GM23338 (cell line): ENCODE results near the gene DCAF5. TPM values are rescaled to one million over a fixed set of nuclear protein-coding genes. Genes with fewer than 3 reads are reported as not detected.

ENCODE experiments used
- ATAC-seq: fragments of 200-7000 bp; cut with Tn5 transposase; 3 replicates; pipeline ENCODE4 v1.9.1; 2020
- DNase-seq: peaks from one replicate; pipeline ENCODE4 v3.0.0-alpha.2; 2015; ENCODE audit warnings: low spot score
- H2AFZ ChIP-seq: fragments of 200-600 bp; sonication (generic); 2 replicates; pipeline ENCODE4 v1.8.0; 2016; ENCODE audit warnings: antibody characterized with exemption, mild to moderate bottlenecking, moderate library complexity
- H3F3A ChIP-seq: fragments of 200-600 bp; sonication (generic); replicated peaks from 2 replicates; pipeline ENCODE4 v1.8.0; 2017; ENCODE audit warnings: antibody characterized with exemption, mixed run types, low read depth
- H3K27ac ChIP-seq: fragments of 200-600 bp; sonication (generic); 2 replicates; pipeline ENCODE4 v1.6.1; 2016; ENCODE audit warnings: low read depth
- H3K27me3 ChIP-seq: fragments of 200-600 bp; sonication (generic); 2 replicates; pipeline ENCODE4 v1.8.0; 2016; ENCODE audit warnings: mild to moderate bottlenecking, mixed run types, moderate library complexity; ENCODE audit not compliant: insufficient read depth
- H3K36me3 ChIP-seq: fragments of 200-600 bp; sonication (generic); 2 replicates; pipeline ENCODE4 v1.8.0; 2016; ENCODE audit warnings: mild to moderate bottlenecking; ENCODE audit not compliant: insufficient read depth
- H3K4me1 ChIP-seq: fragments of 200-600 bp; sonication (generic); 2 replicates; pipeline ENCODE4 v1.8.0; 2016; ENCODE audit warnings: mild to moderate bottlenecking, moderate library complexity; ENCODE audit not compliant: insufficient read depth
- H3K4me2 ChIP-seq: fragments of 200-600 bp; sonication (generic); 2 replicates; pipeline ENCODE4 v1.7.1; 2017; ENCODE audit warnings: mixed run types
- H3K4me3 ChIP-seq: fragments of 200-600 bp; sonication (generic); 2 replicates; pipeline ENCODE4 v1.6.1; 2016; ENCODE audit warnings: mixed run types
- H3K79me2 ChIP-seq: fragments of 200-600 bp; sonication (generic); replicated peaks from 2 replicates; pipeline ENCODE4 v1.8.0; 2017; ENCODE audit warnings: mild to moderate bottlenecking; ENCODE audit not compliant: insufficient read depth
- H3K9me2 ChIP-seq: fragments of 200-600 bp; sonication (generic); 2 replicates; pipeline ENCODE4 v1.8.0; 2017; ENCODE audit not compliant: insufficient read depth
- H4K20me1 ChIP-seq: fragments of 200-600 bp; sonication (generic); replicated peaks from 2 replicates; pipeline ENCODE4 v1.8.0; 2017; ENCODE audit warnings: mild to moderate bottlenecking; ENCODE audit not compliant: insufficient read depth
- H3K27ac Mint-ChIP-seq: 2 replicates; pipeline ENCODE4 v1.8.0; 2020; ENCODE audit warnings: inconsistent platforms, mild to moderate bottlenecking, moderate library complexity, mixed read lengths
- H3K27me3 Mint-ChIP-seq: 3 replicates; pipeline ENCODE4 v1.8.0; 2022; ENCODE audit warnings: low read depth, mild to moderate bottlenecking, moderate library complexity, mixed read lengths, inconsistent platforms; ENCODE audit not compliant: insufficient read depth, poor library complexity
- H3K36me3 Mint-ChIP-seq: 3 replicates; pipeline ENCODE4 v1.8.0; 2021; ENCODE audit warnings: low read depth, mild to moderate bottlenecking, inconsistent platforms, moderate library complexity, mixed read lengths
- H3K4me1 Mint-ChIP-seq: 3 replicates; pipeline ENCODE4 v1.8.0; 2020; ENCODE audit warnings: mild to moderate bottlenecking, inconsistent platforms, mixed read lengths
- H3K4me3 Mint-ChIP-seq: 3 replicates; pipeline ENCODE4 v1.8.0; 2021; ENCODE audit warnings: moderate library complexity, mild to moderate bottlenecking, inconsistent platforms, mixed read lengths
- H3K9me3 Mint-ChIP-seq: 3 replicates; pipeline ENCODE4 v1.8.0; 2020; ENCODE audit warnings: moderate library complexity, mild to moderate bottlenecking, inconsistent platforms, mixed read lengths
- CREB1 ChIP-seq: fragments of 250-450 bp; sonication (Bioruptor Pico); IDR thresholded peaks from 2 replicates; pipeline ENCODE4 v1.5.0; 2020; ENCODE audit warnings: low read depth, mild to moderate bottlenecking, moderate library complexity
- EZH2 ChIP-seq: fragments of 200-600 bp; sonication (generic); IDR thresholded peaks from one replicate; pipeline ENCODE4 v1.8.0; 2017; ENCODE audit warnings: antibody characterized with exemption, mild to moderate bottlenecking, low read depth; ENCODE audit not compliant: unreplicated experiment
- EZH2phosphoT487 ChIP-seq: fragments of 200-600 bp; sonication (generic); IDR thresholded peaks from one replicate; pipeline ENCODE4 v1.8.1; 2018; ENCODE audit warnings: antibody characterized with exemption; ENCODE audit not compliant: unreplicated experiment
- JUNB ChIP-seq: IDR thresholded peaks from one replicate; pipeline ENCODE4 v1.6.1; 2016; ENCODE audit warnings: antibody characterized with exemption; ENCODE audit not compliant: unreplicated experiment
- NANOG ChIP-seq: IDR thresholded peaks from 2 replicates; pipeline ENCODE4 v1.6.1; 2016; ENCODE audit warnings: antibody characterized with exemption, borderline replicate concordance
- POLR2AphosphoS5 ChIP-seq: IDR thresholded peaks from 2 replicates; pipeline ENCODE4 v1.6.1; 2016; ENCODE audit warnings: antibody characterized with exemption, low read depth
- REST ChIP-seq: IDR thresholded peaks from one replicate; pipeline ENCODE4 v1.6.1; 2018; ENCODE audit warnings: antibody characterized with exemption; ENCODE audit not compliant: unreplicated experiment
- STAT1 ChIP-seq: IDR thresholded peaks from one replicate; pipeline ENCODE4 v1.6.1; 2016; ENCODE audit warnings: antibody characterized with exemption; ENCODE audit not compliant: unreplicated experiment
- ZNF114 ChIP-seq: fragments of 250-450 bp; sonication (Bioruptor Pico); IDR thresholded peaks from 2 replicates; pipeline ENCODE4 v1.5.0; 2020; ENCODE audit warnings: mild to moderate bottlenecking, moderate library complexity
- ZNF331 ChIP-seq: fragments of 250-450 bp; sonication (Bioruptor Pico); IDR thresholded peaks from 2 replicates; pipeline ENCODE4 v1.5.0; 2020; ENCODE audit warnings: low read depth, mild to moderate bottlenecking, moderate library complexity
- polyA plus RNA-seq: library from polyadenylated mRNA; unstranded; fragments of >200 nt; fragmentation: Nextera tagmentation; extraction: Ambion mirVana; gene quantifications from 2 replicates; pipeline ENCODE4 v1.2.1, GENCODE V29; 2016
- total RNA-seq: library from RNA; depleted of rRNA; stranded (reverse); fragments of >200 nt; shearing (Covaris generic); gene quantifications from 2 replicates; pipeline ENCODE4 v1.2.3, GENCODE V29; 2014
- TF ChIP-seq, protein P1 (sequence below): fragments of 250-450 bp; sonication (Bioruptor Pico); IDR thresholded peaks from 2 replicates; pipeline ENCODE4 v1.5.0; 2020; ENCODE audit warnings: mild to moderate bottlenecking, moderate library complexity
- TF ChIP-seq, protein P2 (sequence below), 2 experiments: fragments of 200-600 bp in 1 of 2; sonication (generic) in 1 of 2; conservative IDR thresholded peaks; 2 replicates each; pipeline versions ENCODE4 v1.5.1 to v1.6.1; 2016 to 2017; ENCODE audit warnings: antibody characterized with exemption in 2 of 2, low read depth in 2 of 2, mild to moderate bottlenecking in 2 of 2, moderate library complexity in 1 of 2

The DCAF5 gene
- total and polyA plus RNA-seq, 2 experiments from 2014 or later = 14.0 to 15.2 TPM

- TF ChIP-seq REST (no peak), ZNF331 (CRISPR knock-in tag) (no peak), NANOG (no peak), EZH2phosphoT487 (no peak)
These were observed 578 bp downstream of the DCAF5 start (continued) for GRCh38 chr14:69152181-69152901.

DNA sequence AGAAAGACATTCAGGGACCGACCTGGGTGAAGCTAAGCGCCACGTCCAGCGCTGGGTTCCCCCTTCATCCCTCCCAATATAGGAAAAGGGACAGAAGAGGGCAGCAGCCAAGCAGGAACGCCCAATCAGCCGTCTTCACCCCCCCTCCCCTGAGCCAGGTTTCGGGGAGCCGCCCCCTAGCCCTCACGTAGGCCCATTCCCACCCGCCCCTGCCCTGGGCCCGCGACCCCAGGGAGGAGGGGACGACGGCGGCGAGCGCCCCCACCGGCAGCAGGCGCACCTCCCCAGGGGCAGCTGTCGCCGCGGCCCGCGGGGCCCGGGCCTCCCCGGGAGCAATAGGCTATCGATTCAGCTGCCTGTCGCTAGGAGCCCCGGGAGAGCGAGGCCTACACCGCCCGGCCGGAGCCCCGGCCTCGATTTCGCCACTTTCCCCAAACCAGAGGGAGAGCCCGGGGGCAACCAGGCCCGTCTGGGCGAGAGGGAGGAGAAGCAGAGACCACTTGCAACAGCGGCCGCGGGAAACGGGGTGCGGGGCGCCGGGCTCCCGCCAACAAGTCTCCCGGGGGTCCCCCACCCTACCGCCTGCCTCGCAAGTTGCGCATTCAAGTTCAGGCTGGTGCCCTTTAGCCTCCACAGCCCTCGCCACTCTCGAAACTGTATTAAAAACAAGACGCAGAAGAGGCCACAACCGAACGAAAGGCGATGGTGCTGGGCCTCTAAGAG is 1.3 kb downstream of the DCAF5 start:
- H3K4me2 ChIP-seq = peak overlapping the region; percentile 99
- no peaks in the 10 kb centered on the region for H3K9me2 ChIP-seq
- peaks cover 26% of the 10 kb centered on the region for H3K4me1 Mint-ChIP-seq
- H3K4me3 ChIP-seq = peak overlapping the region; percentile 96
- H3K4me3 Mint-ChIP-seq = peak overlapping the region; percentile 89
- H3K27ac ChIP-seq = 0 out of 2 replicates have a peak overlapping the region, but pooled peaks have one; percentile 65
- ATAC-seq (peak; percentile 82), DNase-seq (peak; percentile 89)
- peaks cover 12% of the 10 kb centered on the region for H4K20me1 ChIP-seq
- peaks cover 43% of the 10 kb centered on the region for H3K79me2 ChIP-seq
- peaks cover 7% of the 10 kb centered on the region for H3K27me3 Mint-ChIP-seq
- H3K4me1 ChIP-seq = peaks cover 20% of the 10 kb centered on the region
- H3K36me3 Mint-ChIP-seq = peaks cover 5% of the 10 kb centered on the region; the same call in 2 of the 3 replicates
- H3K27ac Mint-ChIP-seq = peak overlapping the region; percentile 87
- peaks cover 20% of the 10 kb centered on the region for H3K27me3 ChIP-seq
- H3K9me3 Mint-ChIP-seq = no peaks in the 10 kb centered on the region; the same call in 2 of the 3 replicates
- H3F3A ChIP-seq = peaks cover 6% of the 10 kb centered on the region
- peak overlapping the region; percentile 90 for H2AFZ ChIP-seq
- H3K36me3 ChIP-seq = no peaks in the 10 kb centered on the region
- TF ChIP-seq STAT1 (no peak), EZH2phosphoT487 (no peak), CREB1 (CRISPR knock-in tag) (peak; percentile 5; the same call in 1 of the 2 replicates), ZNF114 (CRISPR knock-in tag) (no peak), POLR2AphosphoS5 (no peak), EZH2 (no peak), JUNB (no peak)
- TF ChIP-seq, protein P1, sequence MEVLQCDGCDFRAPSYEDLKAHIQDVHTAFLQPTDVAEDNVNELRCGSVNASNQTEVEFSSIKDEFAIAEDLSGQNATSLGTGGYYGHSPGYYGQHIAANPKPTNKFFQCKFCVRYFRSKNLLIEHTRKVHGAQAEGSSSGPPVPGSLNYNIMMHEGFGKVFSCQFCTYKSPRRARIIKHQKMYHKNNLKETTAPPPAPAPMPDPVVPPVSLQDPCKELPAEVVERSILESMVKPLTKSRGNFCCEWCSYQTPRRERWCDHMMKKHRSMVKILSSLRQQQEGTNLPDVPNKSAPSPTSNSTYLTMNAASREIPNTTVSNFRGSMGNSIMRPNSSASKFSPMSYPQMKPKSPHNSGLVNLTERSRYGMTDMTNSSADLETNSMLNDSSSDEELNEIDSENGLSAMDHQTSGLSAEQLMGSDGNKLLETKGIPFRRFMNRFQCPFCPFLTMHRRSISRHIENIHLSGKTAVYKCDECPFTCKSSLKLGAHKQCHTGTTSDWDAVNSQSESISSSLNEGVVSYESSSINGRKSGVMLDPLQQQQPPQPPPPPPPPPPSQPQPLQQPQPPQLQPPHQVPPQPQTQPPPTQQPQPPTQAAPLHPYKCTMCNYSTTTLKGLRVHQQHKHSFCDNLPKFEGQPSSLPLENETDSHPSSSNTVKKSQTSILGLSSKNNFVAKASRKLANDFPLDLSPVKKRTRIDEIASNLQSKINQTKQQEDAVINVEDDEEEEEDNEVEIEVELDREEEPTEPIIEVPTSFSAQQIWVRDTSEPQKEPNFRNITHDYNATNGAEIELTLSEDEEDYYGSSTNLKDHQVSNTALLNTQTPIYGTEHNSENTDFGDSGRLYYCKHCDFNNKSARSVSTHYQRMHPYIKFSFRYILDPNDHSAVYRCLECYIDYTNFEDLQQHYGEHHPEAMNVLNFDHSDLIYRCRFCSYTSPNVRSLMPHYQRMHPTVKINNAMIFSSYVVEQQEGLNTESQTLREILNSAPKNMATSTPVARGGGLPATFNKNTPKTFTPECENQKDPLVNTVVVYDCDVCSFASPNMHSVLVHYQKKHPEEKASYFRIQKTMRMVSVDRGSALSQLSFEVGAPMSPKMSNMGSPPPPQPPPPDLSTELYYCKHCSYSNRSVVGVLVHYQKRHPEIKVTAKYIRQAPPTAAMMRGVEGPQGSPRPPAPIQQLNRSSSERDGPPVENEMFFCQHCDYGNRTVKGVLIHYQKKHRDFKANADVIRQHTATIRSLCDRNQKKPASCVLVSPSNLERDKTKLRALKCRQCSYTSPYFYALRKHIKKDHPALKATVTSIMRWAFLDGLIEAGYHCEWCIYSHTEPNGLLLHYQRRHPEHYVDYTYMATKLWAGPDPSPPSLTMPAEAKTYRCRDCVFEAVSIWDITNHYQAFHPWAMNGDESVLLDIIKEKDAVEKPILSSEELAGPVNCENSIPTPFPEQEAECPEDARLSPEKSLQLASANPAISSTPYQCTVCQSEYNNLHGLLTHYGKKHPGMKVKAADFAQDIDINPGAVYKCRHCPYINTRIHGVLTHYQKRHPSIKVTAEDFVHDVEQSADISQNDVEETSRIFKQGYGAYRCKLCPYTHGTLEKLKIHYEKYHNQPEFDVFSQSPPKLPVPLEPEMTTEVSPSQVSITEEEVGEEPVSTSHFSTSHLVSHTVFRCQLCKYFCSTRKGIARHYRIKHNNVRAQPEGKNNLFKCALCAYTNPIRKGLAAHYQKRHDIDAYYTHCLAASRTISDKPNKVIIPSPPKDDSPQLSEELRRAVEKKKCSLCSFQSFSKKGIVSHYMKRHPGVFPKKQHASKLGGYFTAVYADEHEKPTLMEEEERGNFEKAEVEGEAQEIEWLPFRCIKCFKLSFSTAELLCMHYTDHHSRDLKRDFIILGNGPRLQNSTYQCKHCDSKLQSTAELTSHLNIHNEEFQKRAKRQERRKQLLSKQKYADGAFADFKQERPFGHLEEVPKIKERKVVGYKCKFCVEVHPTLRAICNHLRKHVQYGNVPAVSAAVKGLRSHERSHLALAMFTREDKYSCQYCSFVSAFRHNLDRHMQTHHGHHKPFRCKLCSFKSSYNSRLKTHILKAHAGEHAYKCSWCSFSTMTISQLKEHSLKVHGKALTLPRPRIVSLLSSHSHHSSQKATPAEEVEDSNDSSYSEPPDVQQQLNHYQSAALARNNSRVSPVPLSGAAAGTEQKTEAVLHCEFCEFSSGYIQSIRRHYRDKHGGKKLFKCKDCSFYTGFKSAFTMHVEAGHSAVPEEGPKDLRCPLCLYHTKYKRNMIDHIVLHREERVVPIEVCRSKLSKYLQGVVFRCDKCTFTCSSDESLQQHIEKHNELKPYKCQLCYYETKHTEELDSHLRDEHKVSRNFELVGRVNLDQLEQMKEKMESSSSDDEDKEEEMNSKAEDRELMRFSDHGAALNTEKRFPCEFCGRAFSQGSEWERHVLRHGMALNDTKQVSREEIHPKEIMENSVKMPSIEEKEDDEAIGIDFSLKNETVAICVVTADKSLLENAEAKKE (CRISPR knock-in tag) = no peak
- TF ChIP-seq, protein P2, sequence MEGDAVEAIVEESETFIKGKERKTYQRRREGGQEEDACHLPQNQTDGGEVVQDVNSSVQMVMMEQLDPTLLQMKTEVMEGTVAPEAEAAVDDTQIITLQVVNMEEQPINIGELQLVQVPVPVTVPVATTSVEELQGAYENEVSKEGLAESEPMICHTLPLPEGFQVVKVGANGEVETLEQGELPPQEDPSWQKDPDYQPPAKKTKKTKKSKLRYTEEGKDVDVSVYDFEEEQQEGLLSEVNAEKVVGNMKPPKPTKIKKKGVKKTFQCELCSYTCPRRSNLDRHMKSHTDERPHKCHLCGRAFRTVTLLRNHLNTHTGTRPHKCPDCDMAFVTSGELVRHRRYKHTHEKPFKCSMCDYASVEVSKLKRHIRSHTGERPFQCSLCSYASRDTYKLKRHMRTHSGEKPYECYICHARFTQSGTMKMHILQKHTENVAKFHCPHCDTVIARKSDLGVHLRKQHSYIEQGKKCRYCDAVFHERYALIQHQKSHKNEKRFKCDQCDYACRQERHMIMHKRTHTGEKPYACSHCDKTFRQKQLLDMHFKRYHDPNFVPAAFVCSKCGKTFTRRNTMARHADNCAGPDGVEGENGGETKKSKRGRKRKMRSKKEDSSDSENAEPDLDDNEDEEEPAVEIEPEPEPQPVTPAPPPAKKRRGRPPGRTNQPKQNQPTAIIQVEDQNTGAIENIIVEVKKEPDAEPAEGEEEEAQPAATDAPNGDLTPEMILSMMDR (conservative IDR thresholded peaks at IDR 0.05; ENCODE audit: low read depth in 2 of 2) = peak; percentile 33 to 68; a peak in 3 of 4 replicates
